Activated naive CD4-positive, alpha-beta T cell treated with anti-CD3 and anti-CD28 coated beads for 36 hours (primary cell): Measurements from ENCODE around the gene ENDOD1. TPM values are rescaled to one million over a fixed set of nuclear protein-coding genes. Genes with fewer than 3 reads are reported as not detected.

ENCODE experiments used
- CTCF ChIA-PET: fragments of 350-600 bp; sonication (Branson Sonifier 250); formaldehyde crosslinking; loops from one replicate; lab custom pipeline; 2021; ENCODE audit warnings: antibody characterized with exemption; lab: Charles Lee
- DNase-seq: peaks from one replicate; pipeline ENCODE4 v3.0.0-alpha.2; 2020
- H3K27ac Mint-ChIP-seq: one replicate; pipeline ENCODE4 v1.8.0; 2021; ENCODE audit warnings: mild to moderate bottlenecking, mixed read lengths
- H3K27me3 Mint-ChIP-seq: one replicate; pipeline ENCODE4 v1.8.0; 2021; ENCODE audit warnings: low read depth, mixed read lengths
- H3K36me3 Mint-ChIP-seq: one replicate; pipeline ENCODE4 v1.8.0; 2021; ENCODE audit warnings: low read depth, mixed read lengths
- H3K4me1 Mint-ChIP-seq: one replicate; pipeline ENCODE4 v1.8.0; 2021; ENCODE audit warnings: low read depth, mixed read lengths
- H3K4me3 Mint-ChIP-seq: one replicate; pipeline ENCODE4 v1.8.0; 2021; ENCODE audit warnings: mild to moderate bottlenecking, moderate library complexity, mixed read lengths
- H3K9me3 Mint-ChIP-seq: one replicate; pipeline ENCODE4 v1.8.0; 2021; ENCODE audit warnings: mixed read lengths
- intact Hi-C: fragments of 100-400 bp; cut with micrococcal nuclease; formaldehyde crosslinking; loops from one replicate; pipeline ENCODE4 v1.15.1; 2023
- total RNA-seq, 2 experiments: library from RNA; stranded (reverse); gene quantifications; one replicate each; pipeline ENCODE4 v1.2.3, GENCODE V29; 2021

ENDOD1 gene
- total RNA-seq, 2 experiments from 2014 or later: 14.5 to 15.2 TPM

DNA sequence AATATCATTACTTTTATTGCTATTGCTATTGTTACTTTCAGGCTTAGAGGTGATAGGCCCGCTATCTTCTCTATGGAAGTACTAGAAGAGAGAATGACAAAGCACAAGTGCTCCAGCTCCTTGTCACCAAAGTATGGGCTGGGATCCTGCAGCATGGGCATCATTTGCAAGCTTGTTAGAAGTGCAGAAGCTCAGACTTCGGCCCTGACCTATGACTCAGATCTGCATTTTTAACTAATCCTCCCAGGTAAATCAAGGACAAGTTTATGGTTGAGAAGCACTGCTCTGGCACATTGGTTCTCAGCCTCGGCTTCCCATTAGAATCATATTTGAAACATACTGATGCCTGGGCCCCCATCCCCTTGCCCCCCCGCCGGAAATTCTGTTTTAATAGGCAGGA is 8.6 kb upstream of the ENDOD1 start:
- no peak overlapping the region for H3K27ac Mint-ChIP-seq
- DNase-seq: no peak
- no peaks in the 10 kb centered on the region for H3K9me3 Mint-ChIP-seq
- H3K4me3 Mint-ChIP-seq: no peak overlapping the region
- peaks cover 31% of the 10 kb centered on the region for H3K4me1 Mint-ChIP-seq
- no peaks in the 10 kb centered on the region for H3K36me3 Mint-ChIP-seq
- intact Hi-C loops: loop anchor here (10.0 kb wide), 2 partner anchors 946 to 984 kb away; no protein-coding TSS in a partner anchor
- CTCF ChIA-PET: interaction anchor here (0.6 to 2.2 kb wide), 6 partner anchors 9 to 182 kb away, joined by 3 to 13 read pairs (median 6); partner anchors contain the start of gene ENDOD1
- H3K27me3 Mint-ChIP-seq: no peaks in the 10 kb centered on the region

DNA sequence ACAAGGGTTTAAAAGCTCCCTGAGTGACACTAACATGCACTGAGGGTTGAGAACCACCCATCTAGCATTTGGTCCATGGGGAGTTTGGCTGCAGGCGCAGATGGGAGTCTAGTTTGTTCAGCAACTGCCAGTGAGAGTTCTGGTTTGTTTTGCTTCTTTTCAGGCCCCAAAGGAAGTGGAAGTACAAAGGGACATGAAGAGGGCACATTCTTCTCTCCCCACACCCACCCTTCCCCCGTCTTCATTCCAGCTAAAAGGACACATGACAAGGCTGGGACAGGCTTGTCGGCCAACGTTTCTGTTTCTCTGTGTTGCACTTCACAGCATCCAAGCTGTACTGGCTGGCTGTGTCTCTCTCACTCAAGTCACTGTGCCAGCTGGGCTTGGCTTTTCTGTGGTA is 8.2 kb upstream of the ENDOD1 start:
- no peak overlapping the region for H3K4me3 Mint-ChIP-seq
- H3K9me3 Mint-ChIP-seq: no peaks in the 10 kb centered on the region
- no peak for DNase-seq
- intact Hi-C loops: loop anchor here (10.0 kb wide), 2 partner anchors 947 to 983 kb away; no protein-coding TSS in a partner anchor
- CTCF ChIA-PET: interaction anchor here (0.6 to 2.2 kb wide), 4 partner anchors 10 to 181 kb away, joined by 3 to 13 read pairs (median 6); no protein-coding TSS in a partner anchor
- H3K36me3 Mint-ChIP-seq: no peaks in the 10 kb centered on the region
- H3K27me3 Mint-ChIP-seq: no peaks in the 10 kb centered on the region
- H3K27ac Mint-ChIP-seq: no peak overlapping the region
- peaks cover 33% of the 10 kb centered on the region for H3K4me1 Mint-ChIP-seq

GRCh38 chr11:95082576-95083001 is 7.1 kb upstream of the ENDOD1 start:
- DNase-seq: no peak
- no peaks in the 10 kb centered on the region for H3K36me3 Mint-ChIP-seq
- H3K4me1 Mint-ChIP-seq: peaks cover 30% of the 10 kb centered on the region
- CTCF ChIA-PET: interaction anchor here (0.6 to 4.7 kb wide), 2 partner anchors 13 to 18 kb away, joined by 3 to 51 read pairs; partner anchors contain the start of gene SRSF8
- intact Hi-C loops: loop anchor here (10.0 kb wide), 2 partner anchors 948 to 982 kb away; no protein-coding TSS in a partner anchor
- H3K27ac Mint-ChIP-seq: no peak overlapping the region
- no peaks in the 10 kb centered on the region for H3K9me3 Mint-ChIP-seq
- no peaks in the 10 kb centered on the region for H3K27me3 Mint-ChIP-seq
- no peak overlapping the region for H3K4me3 Mint-ChIP-seq

DNA sequence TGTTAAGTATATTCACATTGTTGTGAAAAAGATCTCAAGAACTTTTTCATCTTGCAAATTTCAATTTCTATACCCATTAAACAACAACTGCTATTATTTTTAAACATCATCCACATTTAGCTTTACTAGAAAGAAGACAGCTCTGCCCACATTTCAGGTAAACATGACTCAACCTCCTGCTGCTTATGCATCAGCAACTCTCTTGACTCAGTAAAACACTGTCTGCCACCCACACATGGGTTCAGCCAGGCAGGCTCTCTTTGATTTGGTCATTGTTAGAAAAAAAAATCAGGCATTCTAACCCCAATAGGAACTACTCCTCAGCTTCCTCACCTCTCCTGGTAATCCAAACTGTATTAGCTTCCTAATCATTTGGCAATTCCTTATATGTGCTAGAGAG is 5.1 kb upstream of the ENDOD1 start:
- no peaks in the 10 kb centered on the region for H3K27me3 Mint-ChIP-seq
- no peaks in the 10 kb centered on the region for H3K36me3 Mint-ChIP-seq
- H3K27ac Mint-ChIP-seq: peak overlapping the region; percentile 69
- no peaks in the 10 kb centered on the region for H3K9me3 Mint-ChIP-seq
- intact Hi-C loops: loop anchor here (1.0 to 10.0 kb wide), 5 partner anchors 16 to 980 kb away; partner anchors contain the start of genes CWC15, KDM4D and SESN3
- H3K4me1 Mint-ChIP-seq: peaks cover 42% of the 10 kb centered on the region
- H3K4me3 Mint-ChIP-seq: no peak overlapping the region
- CTCF ChIA-PET: interaction anchor here (0.8 to 4.7 kb wide), 7 partner anchors 9 to 159 kb away, joined by 3 to 51 read pairs (median 4); partner anchors contain the start of gene SRSF8
- DNase-seq: peak; percentile 84

DNA sequence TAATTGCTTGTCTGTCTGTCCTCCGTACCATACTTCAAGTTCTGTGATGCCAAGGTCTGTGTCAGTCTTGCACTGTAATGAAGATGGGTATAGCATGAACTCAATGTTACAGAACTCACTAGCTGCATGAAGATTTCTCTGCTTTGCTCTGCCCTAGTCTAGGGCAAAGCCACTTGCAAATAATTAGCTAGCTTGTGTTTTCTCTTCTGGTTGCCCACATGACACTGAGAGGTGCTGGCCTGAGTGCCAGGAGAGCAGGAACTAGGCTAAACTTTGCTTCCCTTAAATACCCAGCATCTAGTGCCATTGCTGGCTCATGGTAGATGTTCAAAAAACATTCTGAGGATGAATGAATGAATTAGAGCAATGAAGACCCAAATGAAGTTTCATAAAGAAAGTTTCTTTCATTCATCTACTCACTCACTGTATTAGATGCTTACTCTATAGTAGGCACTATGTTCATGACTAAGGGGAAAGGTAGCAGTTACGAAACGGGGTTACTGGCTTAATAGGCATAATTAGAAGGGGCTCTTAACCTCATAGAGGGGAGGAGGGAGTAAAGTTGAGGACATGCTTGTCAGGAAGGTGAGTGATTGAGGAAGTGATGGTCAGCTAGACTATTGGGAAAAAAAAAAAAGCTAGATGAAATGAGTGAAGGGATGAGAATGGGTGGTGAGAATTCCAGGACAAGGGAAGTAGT is 4.4 kb upstream of the ENDOD1 start:
- H3K27me3 Mint-ChIP-seq: no peaks in the 10 kb centered on the region
- H3K27ac Mint-ChIP-seq: no peak overlapping the region
- intact Hi-C loops: loop anchor here (5.0 to 10.0 kb wide), 5 partner anchors 208 to 1182 kb away; no protein-coding TSS in a partner anchor
- H3K9me3 Mint-ChIP-seq: no peaks in the 10 kb centered on the region
- H3K36me3 Mint-ChIP-seq: no peaks in the 10 kb centered on the region
- CTCF ChIA-PET: interaction anchor here (0.6 to 4.7 kb wide), 9 partner anchors 8 to 1213 kb away, joined by 3 to 51 read pairs (median 3); partner anchors contain the start of gene SRSF8
- peaks cover 42% of the 10 kb centered on the region for H3K4me1 Mint-ChIP-seq
- DNase-seq: no peak
- no peak overlapping the region for H3K4me3 Mint-ChIP-seq

- intact Hi-C loops: loop anchor here (5.0 to 10.0 kb wide), 5 partner anchors 209 to 1181 kb away; no protein-coding TSS in a partner anchor
- no peak overlapping the region for H3K27ac Mint-ChIP-seq
- no peaks in the 10 kb centered on the region for H3K9me3 Mint-ChIP-seq
- CTCF ChIA-PET: interaction anchor here (1.1 to 4.7 kb wide), 2 partner anchors 9 to 17 kb away, joined by 3 to 51 read pairs; partner anchors contain the start of gene SRSF8
- H3K27me3 Mint-ChIP-seq: no peaks in the 10 kb centered on the region
- no peaks in the 10 kb centered on the region for H3K36me3 Mint-ChIP-seq
- H3K4me1 Mint-ChIP-seq: peaks cover 47% of the 10 kb centered on the region
- DNase-seq: no peak
- H3K4me3 Mint-ChIP-seq: no peak overlapping the region
These were observed 3.5 kb upstream of the ENDOD1 start for GRCh38 chr11:95086151-95086550.

DNA sequence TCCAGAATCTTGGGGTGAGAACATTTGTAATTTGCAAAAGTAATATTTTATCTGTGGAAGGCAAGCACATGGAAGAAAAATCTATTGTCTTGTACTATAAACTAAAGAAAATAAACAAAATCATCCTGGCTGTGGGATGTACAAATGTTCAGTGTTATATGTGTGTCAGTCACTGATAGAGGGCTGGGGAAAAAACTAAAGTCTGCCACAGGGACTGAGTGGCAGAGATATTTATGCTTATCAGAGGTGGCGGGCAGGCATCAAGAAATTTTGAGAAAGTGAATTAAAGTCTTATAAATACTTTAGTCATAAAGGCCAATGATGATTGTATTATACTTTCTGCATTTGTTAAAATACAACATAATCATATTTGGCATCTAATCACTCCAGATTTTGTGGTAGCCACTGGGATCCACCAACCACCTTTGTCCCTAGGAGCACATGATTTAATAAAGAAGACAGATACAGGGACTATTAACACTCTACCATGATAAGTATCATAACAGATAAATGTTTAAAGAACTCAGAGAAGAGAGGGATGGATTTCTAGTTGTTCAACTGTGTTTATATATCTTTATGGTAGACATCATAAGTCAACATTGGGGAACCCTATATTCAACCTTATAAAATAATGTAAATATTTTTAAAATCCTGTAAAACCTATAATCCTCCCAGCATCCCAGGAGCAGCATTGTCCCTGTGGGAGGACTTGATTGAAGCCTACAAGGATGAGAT is 2.6 kb upstream of the ENDOD1 start:
- Mint-ChIP-seq H3K27ac (no peak overlapping the region), H3K27me3 (no peaks in the 10 kb centered on the region), H3K36me3 (no peaks in the 10 kb centered on the region), H3K4me3 (no peak overlapping the region), H3K9me3 (no peaks in the 10 kb centered on the region), H3K4me1 (peaks cover 56% of the 10 kb centered on the region)
- CTCF ChIA-PET: interaction anchor here (9.4 kb wide), 1 partner anchor 16 kb away, joined by 132 read pairs; the partner anchor contains the start of gene SRSF8
- no peak for DNase-seq
- intact Hi-C loops: loop anchor here (5.0 to 10.0 kb wide), 5 partner anchors 210 to 1180 kb away; no protein-coding TSS in a partner anchor

DNA sequence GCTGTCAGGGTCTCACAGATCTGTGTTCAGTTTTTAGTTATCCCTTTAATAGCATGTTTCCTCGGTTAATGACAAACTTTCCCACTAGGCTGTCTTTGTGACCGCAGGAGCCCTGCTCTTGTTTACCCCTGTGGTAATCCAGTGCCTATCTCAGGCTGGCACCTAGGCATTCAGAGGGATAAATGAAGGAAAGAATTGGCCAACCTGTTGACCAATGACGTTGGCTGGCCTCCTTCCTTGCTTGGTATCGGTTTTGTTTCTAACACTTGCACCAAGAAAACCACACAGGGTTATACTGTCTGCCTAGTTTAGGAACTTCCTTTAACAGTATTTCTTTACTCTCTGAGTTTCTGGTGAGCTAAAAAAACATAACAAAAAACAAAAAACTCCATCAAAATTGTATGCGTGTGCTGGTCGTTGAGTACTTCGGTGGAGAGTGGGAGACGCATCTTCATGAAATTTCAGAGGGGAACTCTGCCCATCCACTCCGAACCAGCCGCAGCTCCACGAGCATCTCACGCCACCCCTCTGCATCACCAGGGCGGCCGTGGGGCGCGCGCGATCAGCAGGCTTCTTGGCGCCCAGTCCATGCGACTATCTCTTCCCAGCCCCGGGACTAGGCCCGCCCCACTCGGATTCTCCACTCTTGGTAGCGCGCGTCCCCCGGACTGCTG is 563 bp upstream of the ENDOD1 start:
- no peaks in the 10 kb centered on the region for H3K9me3 Mint-ChIP-seq
- intact Hi-C loops: loop anchor here (1.0 to 10.0 kb wide), 9 partner anchors 20 to 1178 kb away; partner anchors contain the start of gene SESN3
- H3K27me3 Mint-ChIP-seq: no peaks in the 10 kb centered on the region
- CTCF ChIA-PET: interaction anchor here (1.1 to 9.4 kb wide), 4 partner anchors 9 to 172 kb away, joined by 3 to 132 read pairs (median 6); partner anchors contain the start of gene SRSF8
- H3K4me3 Mint-ChIP-seq: peak overlapping the region; percentile 84
- peak; percentile 50 for DNase-seq
- peak overlapping the region; percentile 87 for H3K27ac Mint-ChIP-seq
- peaks cover 3% of the 10 kb centered on the region for H3K36me3 Mint-ChIP-seq
- H3K4me1 Mint-ChIP-seq: peaks cover 65% of the 10 kb centered on the region

GRCh38 chr11:95091663-95092180 is 2.1 kb downstream of the ENDOD1 start:
- peaks cover 66% of the 10 kb centered on the region for H3K4me1 Mint-ChIP-seq
- no peaks in the 10 kb centered on the region for H3K27me3 Mint-ChIP-seq
- intact Hi-C loops: loop anchor here (10.0 kb wide), 1 partner anchor 1347 kb away; the partner anchor contains the start of genes C11orf54 and TAF1D
- DNase-seq: no peak
- H3K27ac Mint-ChIP-seq: no peak overlapping the region
- CTCF ChIA-PET: interaction anchor here (1.9 to 9.4 kb wide), 3 partner anchors 11 to 60 kb away, joined by 9 to 132 read pairs (median 9); partner anchors contain the start of gene SRSF8
- H3K4me3 Mint-ChIP-seq: peak overlapping the region; percentile 86
- H3K36me3 Mint-ChIP-seq: peaks cover 3% of the 10 kb centered on the region
- no peaks in the 10 kb centered on the region for H3K9me3 Mint-ChIP-seq

- H3K27me3 Mint-ChIP-seq: no peaks in the 10 kb centered on the region
- intact Hi-C loops: loop anchor here (10.0 kb wide), 1 partner anchor 1348 kb away; the partner anchor contains the start of genes C11orf54 and TAF1D
- CTCF ChIA-PET: interaction anchor here (0.7 to 9.4 kb wide), 9 partner anchors 8 to 55 kb away, joined by 3 to 132 read pairs (median 5); partner anchors contain the start of gene SRSF8
- H3K9me3 Mint-ChIP-seq: no peaks in the 10 kb centered on the region
- H3K4me3 Mint-ChIP-seq: no peak overlapping the region
- DNase-seq: peak; percentile 59
- peaks cover 3% of the 10 kb centered on the region for H3K36me3 Mint-ChIP-seq
- H3K4me1 Mint-ChIP-seq: peaks cover 75% of the 10 kb centered on the region
- no peak overlapping the region for H3K27ac Mint-ChIP-seq
These were observed 3.1 kb downstream of the ENDOD1 start for GRCh38 chr11:95092549-95093324.
